NT2/D1 (cell line): ENCODE measurements around the gene ATXN2L.

Experiments
- DNase-seq: peaks from one replicate; pipeline ENCODE4 v3.0.0-alpha.2; 2011; ENCODE audit warnings: low read depth, low spot score
- H3K27me3 ChIP-seq: 2 replicates; pipeline ENCODE4 v1.6.0; 2011; ENCODE audit warnings: mild to moderate bottlenecking; ENCODE audit not compliant: insufficient read length, insufficient read depth
- H3K36me3 ChIP-seq: 2 replicates; pipeline ENCODE4 v1.6.1; 2011; ENCODE audit warnings: mild to moderate bottlenecking, low read length, mixed read lengths; ENCODE audit not compliant: insufficient read depth, insufficient read length
- H3K4me1 ChIP-seq: 2 replicates; pipeline ENCODE4 v1.5.1; 2011; ENCODE audit not compliant: insufficient read depth, insufficient read length
- H3K4me3 ChIP-seq: 2 replicates; pipeline ENCODE4 v1.5.1; 2011; ENCODE audit warnings: low read depth; ENCODE audit not compliant: insufficient read length
- H3K9ac ChIP-seq: 2 replicates; pipeline ENCODE4 v1.6.0; 2011; ENCODE audit warnings: low read depth; ENCODE audit not compliant: insufficient read length
- H3K9me3 ChIP-seq: 2 replicates; pipeline ENCODE4 v1.5.1; 2011; ENCODE audit warnings: mild to moderate bottlenecking, low read length; ENCODE audit not compliant: insufficient read depth
- SUZ12 ChIP-seq: IDR thresholded peaks from 2 replicates; pipeline ENCODE4 v1.6.1; 2011; ENCODE audit not compliant: insufficient read length, insufficient read depth; ENCODE audit errors: extremely low read depth
- YY1 ChIP-seq: IDR thresholded peaks from 2 replicates; pipeline ENCODE4 v1.6.1; 2011; ENCODE audit not compliant: insufficient read length, insufficient read depth
- ZNF274 ChIP-seq: IDR thresholded peaks from 2 replicates; pipeline ENCODE4 v1.6.1; 2011; ENCODE audit warnings: mild to moderate bottlenecking, low read depth, low read length

The ATXN2L gene

GRCh38 chr16:28834349-28834748 lies 11.6 kb downstream of the ATXN2L start:
- H3K4me3 ChIP-seq: no peak overlapping the region
- peaks cover 4% of the 10 kb centered on the region for H3K4me1 ChIP-seq
- H3K9ac ChIP-seq: no peak overlapping the region
- no peaks in the 10 kb centered on the region for H3K27me3 ChIP-seq
- H3K36me3 ChIP-seq: peaks cover 98% of the 10 kb centered on the region
- TF ChIP-seq ZNF274 (no peak), SUZ12 (no peak), YY1 (no peak)
- no peaks in the 10 kb centered on the region for H3K9me3 ChIP-seq
- no peak for DNase-seq

- no peaks in the 10 kb centered on the region for H3K27me3 ChIP-seq
- no peak for DNase-seq
- H3K4me3 ChIP-seq: no peak overlapping the region
- H3K9me3 ChIP-seq: no peaks in the 10 kb centered on the region
- peaks cover 4% of the 10 kb centered on the region for H3K4me1 ChIP-seq
- TF ChIP-seq YY1 (no peak), SUZ12 (no peak), ZNF274 (no peak)
- H3K36me3 ChIP-seq: peaks cover 92% of the 10 kb centered on the region
- H3K9ac ChIP-seq: no peak overlapping the region
Observed at GRCh38 chr16:28834873-28835863, 12.4 kb downstream of the ATXN2L start.

GRCh38 chr16:28835864-28836760 lies 13.3 kb downstream of the ATXN2L start:
- Histone ChIP-seq H3K36me3 (peaks cover 83% of the 10 kb centered on the region), H3K9ac (no peak overlapping the region), H3K9me3 (no peaks in the 10 kb centered on the region), H3K27me3 (no peaks in the 10 kb centered on the region), H3K4me3 (no peak overlapping the region), H3K4me1 (peaks cover 4% of the 10 kb centered on the region)
- DNase-seq: no peak
- TF ChIP-seq ZNF274 (no peak), YY1 (no peak), SUZ12 (no peak)

GRCh38 chr16:28836761-28837064 lies 13.9 kb downstream of the ATXN2L start:
- no peak for TF ChIP-seq SUZ12
- no peak for TF ChIP-seq ZNF274
- no peak for TF ChIP-seq YY1
- Histone ChIP-seq H3K36me3 (peaks cover 81% of the 10 kb centered on the region), H3K9me3 (no peaks in the 10 kb centered on the region), H3K27me3 (no peaks in the 10 kb centered on the region), H3K4me1 (peaks cover 4% of the 10 kb centered on the region), H3K9ac (no peak overlapping the region), H3K4me3 (no peak overlapping the region)
- no peak for DNase-seq

GRCh38 chr16:28837672-28838557 lies 15.1 kb downstream of the ATXN2L start:
- no peak for TF ChIP-seq ZNF274
- TF ChIP-seq YY1: no peak
- no peak for TF ChIP-seq SUZ12
- H3K4me3 ChIP-seq: no peak overlapping the region
- peaks cover 81% of the 10 kb centered on the region for H3K36me3 ChIP-seq
- no peaks in the 10 kb centered on the region for H3K9me3 ChIP-seq
- DNase-seq: no peak
- peaks cover 4% of the 10 kb centered on the region for H3K4me1 ChIP-seq
- H3K27me3 ChIP-seq: no peaks in the 10 kb centered on the region
- H3K9ac ChIP-seq: no peak overlapping the region

- Histone ChIP-seq H3K4me3 (no peak overlapping the region), H3K9me3 (no peaks in the 10 kb centered on the region), H3K9ac (no peak overlapping the region), H3K27me3 (no peaks in the 10 kb centered on the region), H3K4me1 (peaks cover 4% of the 10 kb centered on the region), H3K36me3 (peaks cover 81% of the 10 kb centered on the region)
- TF ChIP-seq YY1 (no peak), ZNF274 (no peak), SUZ12 (no peak)
- no peak for DNase-seq
Observed at GRCh38 chr16:28838558-28838918, 15.7 kb downstream of the ATXN2L start.
